NOMO-1 (cell line): ENCODE data around the gene PLA2G2E.
"Not testable (repeated sequence)": the region's sequence is repeated elsewhere in the genome, so short reads cannot be mapped to it uniquely, and the experiment has no call there.

Source experiments
- DNase-seq, 2 experiments: peaks; one replicate each; lab custom pipeline; 2025; ENCODE audit not compliant: unreplicated experiment in 2 of 2; lab: John Stamatoyannopoulos, UW

Gene PLA2G2E

GRCh38 chr1:19888112-19888511 lies 35.3 kb downstream of the PLA2G2E start:
- DNase-seq: no peak

- DNase-seq: no peak
Observed at GRCh38 chr1:19885821-19886220, 37.6 kb downstream of the PLA2G2E start.

GRCh38 chr1:19884312-19884711 lies 39.1 kb downstream of the PLA2G2E start:
- DNase-seq: no peak

- peak; percentile 97 to 98 for DNase-seq
Observed at GRCh38 chr1:19882111-19883071, 41.0 kb downstream of the PLA2G2E start, which contains the start of gene OTUD3. OTUD3 (plus strand) TSS chr1:19882395; CDS start chr1:19882514, 119 bp downstream.

GRCh38 chr1:19880841-19881240 lies 42.6 kb downstream of the PLA2G2E start:
- DNase-seq: not testable (repeated sequence)

- no peak for DNase-seq
Observed at GRCh38 chr1:19879661-19880060, 43.8 kb downstream of the PLA2G2E start.

- no peak for DNase-seq
Observed at GRCh38 chr1:19879227-19879626, 44.2 kb downstream of the PLA2G2E start.

- no peak for DNase-seq
Observed at GRCh38 chr1:19878637-19878985, 44.8 kb downstream of the PLA2G2E start.

GRCh38 chr1:19877821-19878636 lies 45.4 kb downstream of the PLA2G2E start:
- DNase-seq: no peak

- no peak for DNase-seq
Observed at GRCh38 chr1:19877181-19877750, 46.2 kb downstream of the PLA2G2E start.

GRCh38 chr1:19872190-19872589 lies 51.2 kb downstream of the PLA2G2E start:
- DNase-seq: no peak
